NCI-H82 treated with DMSO at 0.1 percent for 48 hours (cell line): ENCODE measurements around the gene STMP1.

Experiments used
- DNase-seq: peaks from one replicate; lab custom pipeline; 2025; ENCODE audit not compliant: unreplicated experiment; lab: John Stamatoyannopoulos, UW

STMP1 gene

GRCh38 chr7:135718794-135719437 lies 56.6 kb downstream of the STMP1 start:
- no peak for DNase-seq

- DNase-seq = no peak
These were observed 57.4 kb downstream of the STMP1 start for GRCh38 chr7:135719688-135720087.

- no peak for DNase-seq
These were observed 59.0 kb downstream of the STMP1 start for GRCh38 chr7:135721198-135721820.

GRCh38 chr7:135723411-135723810 lies 61.1 kb downstream of the STMP1 start:
- no peak for DNase-seq
